GM12864 (cell line): ENCODE results near the gene LINC00237.

Experiments used
- DNase-seq: peaks from one replicate; pipeline ENCODE4 v3.0.0-alpha.2; 2011; ENCODE audit warnings: low read depth
- H3K4me3 ChIP-seq: 2 replicates; pipeline ENCODE4 v1.5.1; 2011; ENCODE audit warnings: mild to moderate bottlenecking, low read depth, low read length, control low read depth
- CTCF ChIP-seq: IDR thresholded peaks from 2 replicates; pipeline ENCODE4 v1.5.1; 2011; ENCODE audit warnings: low read depth, mild to moderate bottlenecking, moderate library complexity, low read length, control low read depth, inconsistent platforms; ENCODE audit errors: missing control alignments

LINC00237 gene

GRCh38 chr20:21099751-21100577, 6.2 kb downstream of the LINC00237 start:
- TF ChIP-seq CTCF, result no peak
- DNase-seq, result no peak
- H3K4me3 ChIP-seq, result peak overlapping the region; percentile 56

- no peak overlapping the region for H3K4me3 ChIP-seq
- DNase-seq, result peak; percentile 19
- TF ChIP-seq CTCF, result no peak
These were observed 9.7 kb downstream of the LINC00237 start for GRCh38 chr20:21096321-21097043.

DNA sequence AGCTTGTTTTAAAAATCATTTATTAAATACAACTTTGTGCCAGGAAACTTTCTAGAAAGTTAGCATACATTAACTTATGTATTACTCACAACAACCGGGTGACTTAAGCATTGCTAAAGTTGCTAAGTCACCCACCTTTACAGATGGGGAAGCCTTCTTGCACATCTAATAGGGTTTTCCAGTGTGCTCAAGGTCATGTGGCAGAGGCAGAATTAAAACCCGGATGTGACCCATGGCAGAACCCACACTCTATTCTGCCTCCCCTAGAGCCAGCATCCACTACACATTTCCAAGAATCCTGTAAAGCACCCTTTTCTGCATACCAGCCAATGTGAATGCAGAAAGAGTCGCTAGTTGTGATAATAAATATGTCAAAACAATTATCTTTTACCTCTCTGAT, 13.4 kb downstream of the LINC00237 start:
- no peak overlapping the region for H3K4me3 ChIP-seq
- no peak for DNase-seq
- no peak for TF ChIP-seq CTCF

DNA sequence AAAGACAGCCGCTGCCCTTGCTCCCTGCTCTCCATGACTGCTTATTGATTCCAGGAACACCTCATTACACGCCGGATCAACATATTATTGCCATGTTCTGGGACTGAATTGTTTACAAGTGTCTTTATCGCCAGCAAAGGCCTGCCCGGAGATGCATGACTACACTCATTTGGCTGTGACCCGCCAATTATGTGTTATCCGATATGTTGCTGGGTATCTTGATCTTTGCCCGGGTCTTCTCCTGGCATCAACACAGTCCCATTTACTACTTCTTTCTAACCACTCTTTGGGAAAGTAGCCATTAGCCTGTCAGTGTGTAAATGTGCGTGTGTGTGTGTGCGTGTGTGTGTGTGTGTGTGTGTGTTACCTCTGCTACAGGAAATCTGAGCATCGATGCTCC, 15.4 kb downstream of the LINC00237 start:
- H3K4me3 ChIP-seq, result no peak overlapping the region
- TF ChIP-seq CTCF, result no peak
- DNase-seq, result no peak

DNA sequence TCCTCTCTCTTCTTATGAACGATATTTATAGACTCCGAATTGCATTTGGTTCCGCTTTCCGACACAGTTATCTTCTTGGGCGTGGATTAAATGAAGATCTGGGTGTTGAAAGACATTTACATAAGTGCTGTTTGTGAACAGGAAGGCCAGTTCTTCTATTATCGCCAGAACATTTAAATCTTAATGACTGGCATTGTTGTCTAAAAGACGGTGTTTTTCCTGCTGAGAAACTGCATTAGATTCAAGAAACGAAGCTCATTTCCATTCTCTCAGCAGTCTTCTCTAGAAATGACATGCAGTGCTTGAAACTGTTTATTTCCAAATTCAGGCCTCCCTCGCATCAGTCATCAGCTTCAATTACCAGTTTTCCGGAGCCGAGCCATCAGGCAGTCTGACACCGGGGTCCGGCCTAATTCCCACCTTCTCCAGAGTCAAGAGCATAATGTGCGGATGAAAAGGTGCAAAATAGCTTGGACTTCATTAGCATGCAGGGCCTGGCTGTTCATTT, 16.0 kb downstream of the LINC00237 start:
- no peak for TF ChIP-seq CTCF
- no peak overlapping the region for H3K4me3 ChIP-seq
- no peak for DNase-seq

- DNase-seq, result no peak
- TF ChIP-seq CTCF, result no peak
- no peak overlapping the region for H3K4me3 ChIP-seq
These were observed 16.8 kb downstream of the LINC00237 start for GRCh38 chr20:21089391-21089790.
